Inflammatory macrophage treated with lipopolysaccharide for 1 hour (primary cell): ENCODE data around the gene CTSA.

Experiments used
- DNase-seq, 2 donors: peaks; one replicate each; pipeline ENCODE4 v3.0.0-alpha.2; 2020 to 2022

The CTSA gene

DNA sequence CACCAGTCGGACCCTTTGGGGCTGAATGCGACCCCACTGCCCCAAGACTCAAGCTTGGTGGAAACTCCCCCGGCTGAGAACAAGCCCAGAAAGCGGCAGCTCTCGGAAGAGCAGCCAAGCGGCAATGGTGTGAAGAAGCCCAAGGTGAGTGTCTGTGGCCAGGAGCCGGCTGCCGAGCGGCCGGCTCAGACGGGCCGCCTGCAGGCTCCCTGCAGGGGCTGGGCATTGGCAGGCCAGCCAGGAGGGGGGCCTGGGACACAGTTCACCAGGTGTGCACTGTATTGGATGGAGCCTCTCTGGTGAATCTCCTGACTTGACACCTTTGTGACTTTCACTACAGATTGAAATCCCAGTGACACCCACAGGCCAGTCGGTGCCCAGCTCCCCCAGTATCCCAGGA lies 49.3 kb downstream of the CTSA start:
- no peak for DNase-seq

DNA sequence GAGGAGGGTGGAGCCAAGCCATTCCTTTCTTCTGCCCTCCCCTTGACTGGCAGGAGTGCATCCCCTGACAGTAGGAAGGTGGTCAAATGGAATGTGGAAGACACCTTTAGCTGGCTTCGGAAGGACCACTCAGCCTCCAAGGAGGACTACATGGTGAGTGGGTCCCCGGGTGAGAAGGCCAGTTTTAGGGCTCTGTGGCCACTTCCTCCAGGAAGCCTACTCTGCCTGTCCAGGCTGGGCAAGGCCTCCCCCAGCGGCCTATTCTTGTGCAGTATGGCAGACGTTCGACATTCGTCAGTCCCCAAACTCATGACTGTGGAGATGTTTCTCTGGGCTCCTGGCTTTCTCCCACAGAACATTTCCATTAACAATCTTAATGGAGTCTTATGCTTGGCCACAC lies 52.5 kb downstream of the CTSA start:
- DNase-seq, result no peak

DNA sequence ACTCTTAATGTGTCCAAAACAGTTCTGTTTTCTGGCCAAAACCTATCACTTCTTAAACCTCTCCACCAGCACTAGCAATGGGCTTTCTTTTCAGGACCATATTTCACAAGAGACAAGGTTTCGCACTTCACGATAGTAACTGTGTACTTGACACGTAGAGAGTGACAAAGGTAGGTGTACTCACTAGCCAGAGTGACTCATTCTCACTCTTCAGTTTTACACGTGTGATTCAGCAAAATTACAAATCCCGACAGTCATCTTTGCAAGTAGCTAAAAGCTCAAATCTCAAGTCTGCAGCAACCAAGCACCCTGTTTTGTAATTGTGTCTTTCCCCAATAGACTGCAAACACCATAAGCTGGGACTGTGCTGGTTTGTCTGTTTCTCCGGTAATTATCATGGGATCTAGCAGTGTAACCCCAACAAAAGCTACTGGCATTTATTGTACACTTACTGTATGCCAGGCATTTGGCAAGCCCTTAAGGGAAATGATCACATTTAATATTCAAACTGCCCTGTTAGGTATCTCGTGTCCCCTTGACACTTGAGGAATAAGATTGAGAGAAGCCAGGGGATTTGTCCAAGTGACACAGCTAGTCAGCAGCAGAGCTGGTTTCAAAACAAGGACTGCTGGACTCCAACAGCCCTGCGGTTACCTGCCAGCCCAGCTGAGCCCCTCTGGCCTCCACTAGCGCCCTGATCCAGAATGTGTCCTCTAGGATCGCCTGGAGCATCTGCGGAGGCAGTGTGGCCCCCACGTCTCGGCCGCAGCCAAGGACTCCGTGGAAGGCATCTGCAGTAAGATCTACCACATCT lies 53.2 kb downstream of the CTSA start:
- DNase-seq, result peak; percentile 76 to 80

DNA sequence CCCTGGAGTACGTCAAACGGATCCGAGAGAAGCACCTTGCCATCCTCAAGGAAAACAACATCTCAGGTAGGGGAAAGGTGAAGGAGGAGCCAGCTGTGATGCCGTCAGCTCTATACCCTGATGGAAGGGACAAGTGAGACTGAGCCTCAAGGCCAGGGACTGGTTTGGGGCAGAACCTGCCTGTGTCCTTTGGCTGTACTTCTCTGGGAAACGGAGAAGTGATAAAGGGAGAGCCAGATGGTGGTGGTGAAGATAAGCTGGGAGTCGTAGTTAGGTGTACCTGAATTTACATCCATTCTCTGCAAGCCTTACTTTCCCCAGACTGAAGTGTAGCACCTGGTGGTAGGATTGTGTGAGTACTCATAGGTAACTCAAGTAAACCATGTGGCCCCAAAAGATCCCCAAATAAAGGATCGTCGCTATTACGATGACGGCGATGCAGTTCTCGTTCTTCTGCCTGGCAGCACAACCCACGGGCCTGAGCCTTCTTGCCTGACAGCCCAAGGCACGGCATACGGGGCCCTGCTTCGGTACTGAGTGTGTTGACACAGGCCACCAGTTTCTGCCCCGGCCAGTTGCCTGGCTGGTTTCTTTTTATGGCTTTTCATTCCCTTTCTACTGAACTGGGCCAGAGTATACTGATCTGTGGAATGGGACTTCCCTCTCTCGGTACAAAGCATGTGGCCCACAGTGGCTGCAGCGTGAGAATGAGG lies 54.0 kb downstream of the CTSA start:
- no peak for DNase-seq

DNA sequence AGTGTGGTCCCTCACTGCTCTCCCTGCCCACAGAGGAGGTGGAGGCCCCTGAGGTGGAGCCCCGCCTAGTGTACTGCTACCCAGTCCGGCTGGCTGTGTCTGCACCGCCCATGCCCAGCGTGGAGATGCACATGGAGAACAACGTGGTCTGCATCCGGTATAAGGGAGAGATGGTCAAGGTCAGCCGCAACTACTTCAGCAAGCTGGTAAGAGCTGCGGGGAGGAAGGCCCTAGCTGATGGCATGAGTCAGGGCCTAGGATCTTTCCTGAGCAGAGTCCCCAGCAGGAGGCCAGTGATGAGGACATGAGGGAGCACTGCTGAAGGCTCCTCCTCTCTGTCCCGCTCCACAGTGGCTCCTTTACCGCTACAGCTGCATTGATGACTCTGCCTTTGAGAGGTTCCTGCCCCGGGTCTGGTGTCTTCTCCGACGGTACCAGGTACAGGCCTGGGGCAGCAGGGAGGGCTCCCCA lies 54.6 kb downstream of the CTSA start:
- peak in 1 of 2 donors; percentile 32 for DNase-seq

DNA sequence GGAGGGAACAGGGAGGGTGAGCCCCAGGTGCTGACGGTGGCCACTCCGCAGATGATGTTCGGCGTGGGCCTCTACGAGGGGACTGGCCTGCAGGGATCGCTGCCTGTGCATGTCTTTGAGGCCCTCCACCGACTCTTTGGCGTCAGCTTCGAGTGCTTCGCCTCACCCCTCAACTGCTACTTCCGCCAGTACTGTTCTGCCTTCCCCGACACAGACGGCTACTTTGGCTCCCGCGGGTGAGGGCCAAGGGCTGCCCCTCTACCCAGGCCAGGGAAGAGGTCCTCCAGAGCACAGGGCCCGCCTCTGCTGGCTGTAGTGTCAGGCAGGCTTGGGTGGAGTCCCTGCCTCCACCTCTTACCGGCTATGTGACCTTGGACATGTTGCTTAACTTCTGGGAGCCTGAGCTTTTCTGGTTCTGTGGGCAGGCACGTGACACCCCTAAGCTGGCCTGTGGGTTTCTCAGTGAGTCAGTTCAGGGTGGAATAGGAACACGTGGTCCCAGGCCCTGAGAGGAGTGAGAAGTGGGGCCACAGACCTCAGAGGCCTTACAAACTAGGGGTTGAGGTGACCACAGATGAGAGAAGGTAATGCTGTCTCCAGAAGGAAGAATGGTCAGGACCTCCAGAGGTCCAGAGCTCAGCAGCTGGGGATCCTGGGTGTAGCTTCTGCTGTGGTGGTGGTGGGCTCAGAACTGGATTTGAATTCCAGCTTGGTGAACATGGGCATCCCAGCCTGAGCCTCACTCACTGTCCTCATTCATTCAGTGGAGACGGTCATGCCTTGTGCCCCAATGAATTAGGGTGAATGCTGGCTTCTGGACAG lies 55.2 kb downstream of the CTSA start:
- DNase-seq, result peak; percentile 69 to 85

DNA sequence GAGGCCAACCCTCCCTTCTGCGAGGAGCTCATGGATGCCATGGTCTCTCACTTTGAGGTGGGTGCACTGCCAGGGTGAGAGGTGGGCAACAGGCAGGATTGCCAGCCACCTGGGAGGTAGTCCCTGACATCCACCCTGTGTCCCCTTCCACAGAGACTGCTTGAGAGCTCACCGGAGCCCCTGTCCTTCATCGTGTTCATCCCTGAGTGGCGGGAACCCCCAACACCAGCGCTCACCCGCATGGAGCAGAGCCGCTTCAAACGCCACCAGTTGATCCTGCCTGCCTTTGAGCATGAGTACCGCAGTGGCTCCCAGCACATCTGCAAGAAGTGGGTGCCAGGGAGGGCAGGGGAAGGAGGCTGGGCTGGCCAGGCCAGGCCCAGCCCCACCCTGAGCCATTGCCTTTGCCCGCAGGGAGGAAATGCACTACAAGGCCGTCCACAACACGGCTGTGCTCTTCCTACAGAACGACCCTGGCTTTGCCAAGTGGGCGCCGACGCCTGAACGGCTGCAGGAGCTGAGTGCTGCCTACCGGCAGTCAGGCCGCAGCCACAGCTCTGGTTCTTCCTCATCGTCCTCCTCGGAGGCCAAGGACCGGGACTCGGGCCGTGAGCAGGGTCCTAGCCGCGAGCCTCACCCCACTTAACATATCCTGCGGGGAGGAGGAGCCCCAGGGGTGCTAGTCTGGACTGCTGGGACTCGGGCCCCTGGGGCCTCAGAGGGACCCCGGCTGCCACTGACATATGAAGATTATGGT lies 56.2 kb downstream of the CTSA start:
- DNase-seq, result no peak

DNA sequence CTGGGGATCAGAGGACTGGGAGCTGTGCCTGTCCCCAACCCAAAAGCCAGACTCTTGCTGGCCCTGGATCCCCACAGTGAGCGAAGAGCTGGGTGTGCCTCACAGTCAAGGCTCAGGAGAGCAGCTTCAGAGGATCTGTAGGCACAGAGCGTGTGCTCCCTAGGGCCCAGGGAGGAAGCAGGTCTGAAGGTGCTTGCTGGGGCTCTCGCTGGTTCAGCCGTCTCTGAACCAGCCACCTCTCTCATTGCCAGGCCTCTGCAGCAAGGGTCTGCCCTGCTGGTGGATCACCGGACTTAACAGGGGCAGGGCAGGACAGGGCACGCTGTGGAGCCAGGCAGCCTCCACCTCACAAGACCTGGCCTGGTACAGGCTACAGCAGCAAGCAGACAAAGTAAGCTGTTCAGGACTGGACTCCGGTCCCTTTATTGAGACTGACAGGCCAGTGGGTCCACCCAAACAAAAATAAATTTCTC lies 57.2 kb downstream of the CTSA start:
- DNase-seq, result no peak
